SK-N-SH treated with all-trans-retinoic acid at 6 μM for 48 hours (cell line): ENCODE results near the gene NCL.

Experiments used
- ATAC-seq: fragments of 200-7000 bp; cut with Tn5 transposase; 3 replicates; pipeline ENCODE4 v1.9.1; 2020; ENCODE audit warnings: mild to moderate bottlenecking, moderate library complexity
- ARNTL ChIP-seq: fragments of 450-650 bp; formaldehyde crosslinking; IDR thresholded peaks from 2 replicates; pipeline ENCODE4 v1.5.0; 2020; ENCODE audit warnings: low read depth, mild to moderate bottlenecking, moderate library complexity, borderline replicate concordance
- BACH2 ChIP-seq: fragments of 250-450 bp; sonication (Bioruptor Pico); IDR thresholded peaks from 2 replicates; pipeline ENCODE4 v1.9.0; 2021; ENCODE audit warnings: mild to moderate bottlenecking, borderline replicate concordance
- CSDC2 ChIP-seq: fragments of 250-450 bp; sonication (Bioruptor Pico); IDR thresholded peaks from 2 replicates; pipeline ENCODE4 v1.5.0; 2020; ENCODE audit warnings: mild to moderate bottlenecking, moderate library complexity
- CSRNP3 ChIP-seq: fragments of 250-450 bp; sonication (Bioruptor Pico); IDR thresholded peaks from 2 replicates; pipeline ENCODE4 v1.5.1; 2021; ENCODE audit warnings: mild to moderate bottlenecking, moderate library complexity
- ESRRG ChIP-seq: fragments of 250-450 bp; sonication (Bioruptor Pico); IDR thresholded peaks from 2 replicates; pipeline ENCODE4 v1.6.1; 2021; ENCODE audit warnings: mild to moderate bottlenecking
- GLIS3 ChIP-seq: fragments of 250-450 bp; sonication (Bioruptor Pico); IDR thresholded peaks from 2 replicates; pipeline ENCODE4 v1.5.0; 2020; ENCODE audit warnings: mild to moderate bottlenecking, moderate library complexity
- ISL1 ChIP-seq: fragments of 250-450 bp; sonication (Bioruptor Pico); IDR thresholded peaks from 2 replicates; pipeline ENCODE4 v2.1.2; 2022; ENCODE audit warnings: mild to moderate bottlenecking, moderate library complexity
- OSR1 ChIP-seq: fragments of 250-450 bp; sonication (Bioruptor Pico); IDR thresholded peaks from 2 replicates; pipeline ENCODE4 v1.8.0; 2022; ENCODE audit warnings: moderate library complexity, mild to moderate bottlenecking, inconsistent platforms
- PPARA ChIP-seq: fragments of 250-450 bp; sonication (Bioruptor Pico); IDR thresholded peaks from 2 replicates; pipeline ENCODE4 v1.5.0; 2020; ENCODE audit warnings: mild to moderate bottlenecking, borderline replicate concordance
- RARB ChIP-seq: fragments of 250-450 bp; sonication (Bioruptor Pico); IDR thresholded peaks from 2 replicates; pipeline ENCODE4 v1.8.0; 2021; ENCODE audit warnings: mild to moderate bottlenecking, moderate library complexity
- SNAI2 ChIP-seq: fragments of 250-450 bp; sonication (Bioruptor Pico); IDR thresholded peaks from 2 replicates; pipeline ENCODE4 v1.5.0; 2020; ENCODE audit warnings: mild to moderate bottlenecking, moderate library complexity
- TCF4 ChIP-seq: fragments of 250-450 bp; sonication (Bioruptor Pico); IDR thresholded peaks from 2 replicates; pipeline ENCODE4 v1.8.0; 2021; ENCODE audit warnings: mild to moderate bottlenecking, moderate library complexity, borderline replicate concordance
- TOX ChIP-seq: fragments of 250-450 bp; sonication (Bioruptor Pico); IDR thresholded peaks from 2 replicates; pipeline ENCODE4 v1.8.0; 2021; ENCODE audit warnings: mild to moderate bottlenecking, moderate library complexity, borderline replicate concordance
- ZC3H10 ChIP-seq: fragments of 250-450 bp; sonication (Bioruptor Pico); IDR thresholded peaks from 2 replicates; pipeline ENCODE4 v1.5.1; 2021; ENCODE audit warnings: mild to moderate bottlenecking, moderate library complexity
- ZFP3 ChIP-seq: fragments of 250-450 bp; sonication (Bioruptor Pico); IDR thresholded peaks from 2 replicates; pipeline ENCODE4 v1.5.0; 2020; ENCODE audit warnings: mild to moderate bottlenecking, moderate library complexity
- ZFP30 ChIP-seq: fragments of 450-650 bp; formaldehyde crosslinking; IDR thresholded peaks from 2 replicates; pipeline ENCODE4 v1.5.0; 2022; ENCODE audit warnings: mild to moderate bottlenecking, moderate library complexity
- ZNF565 ChIP-seq: fragments of 450-650 bp; formaldehyde crosslinking; conservative IDR thresholded peaks from 2 replicates; pipeline ENCODE4 v1.5.0; 2020; ENCODE audit warnings: low read depth, mild to moderate bottlenecking, moderate library complexity
- ZNF70 ChIP-seq: fragments of 450-650 bp; formaldehyde crosslinking; IDR thresholded peaks from 2 replicates; pipeline ENCODE4 v1.5.0; 2020; ENCODE audit warnings: mild to moderate bottlenecking, moderate library complexity
- ZNF8 ChIP-seq: fragments of 450-650 bp; formaldehyde crosslinking; IDR thresholded peaks from 2 replicates; pipeline ENCODE4 v1.5.0; 2020; ENCODE audit warnings: mild to moderate bottlenecking, moderate library complexity
- TF ChIP-seq, protein P1 (sequence below): fragments of 250-450 bp; sonication (Bioruptor Pico); IDR thresholded peaks from 2 replicates; pipeline ENCODE4 v1.8.0; 2020; ENCODE audit warnings: mild to moderate bottlenecking, moderate library complexity, borderline replicate concordance
- TF ChIP-seq, protein P2 (sequence below): fragments of 250-450 bp; sonication (Bioruptor Pico); IDR thresholded peaks from 2 replicates; pipeline ENCODE4 v1.5.1; 2020; ENCODE audit warnings: low read depth, mild to moderate bottlenecking, moderate library complexity
- TF ChIP-seq, protein P3 (sequence below): fragments of 250-450 bp; sonication (Bioruptor Pico); IDR thresholded peaks from 2 replicates; pipeline ENCODE4 v1.5.0; 2020; ENCODE audit warnings: mild to moderate bottlenecking, moderate library complexity

NCL gene

GRCh38 chr2:231479455-231479854 lies 15.2 kb upstream of the NCL start:
- TF ChIP-seq CSRNP3 (CRISPR knock-in tag) (no peak), ISL1 (CRISPR knock-in tag) (no peak), TOX (CRISPR knock-in tag) (no peak), GLIS3 (CRISPR knock-in tag) (no peak), RARB (CRISPR knock-in tag) (no peak), ZFP30 (CRISPR knock-in tag) (no peak), ZNF70 (CRISPR knock-in tag) (no peak), ZNF8 (CRISPR knock-in tag) (no peak), CSDC2 (no peak), TCF4 (CRISPR knock-in tag) (no peak), PPARA (CRISPR knock-in tag) (no peak), ESRRG (CRISPR knock-in tag) (no peak), ZFP3 (CRISPR knock-in tag) (no peak), OSR1 (CRISPR knock-in tag) (no peak), SNAI2 (CRISPR knock-in tag) (no peak), ZNF565 (CRISPR knock-in tag) (no peak)
- TF ChIP-seq, protein P1, sequence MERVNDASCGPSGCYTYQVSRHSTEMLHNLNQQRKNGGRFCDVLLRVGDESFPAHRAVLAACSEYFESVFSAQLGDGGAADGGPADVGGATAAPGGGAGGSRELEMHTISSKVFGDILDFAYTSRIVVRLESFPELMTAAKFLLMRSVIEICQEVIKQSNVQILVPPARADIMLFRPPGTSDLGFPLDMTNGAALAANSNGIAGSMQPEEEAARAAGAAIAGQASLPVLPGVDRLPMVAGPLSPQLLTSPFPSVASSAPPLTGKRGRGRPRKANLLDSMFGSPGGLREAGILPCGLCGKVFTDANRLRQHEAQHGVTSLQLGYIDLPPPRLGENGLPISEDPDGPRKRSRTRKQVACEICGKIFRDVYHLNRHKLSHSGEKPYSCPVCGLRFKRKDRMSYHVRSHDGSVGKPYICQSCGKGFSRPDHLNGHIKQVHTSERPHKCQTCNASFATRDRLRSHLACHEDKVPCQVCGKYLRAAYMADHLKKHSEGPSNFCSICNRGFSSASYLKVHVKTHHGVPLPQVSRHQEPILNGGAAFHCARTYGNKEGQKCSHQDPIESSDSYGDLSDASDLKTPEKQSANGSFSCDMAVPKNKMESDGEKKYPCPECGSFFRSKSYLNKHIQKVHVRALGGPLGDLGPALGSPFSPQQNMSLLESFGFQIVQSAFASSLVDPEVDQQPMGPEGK (CRISPR knock-in tag), result no peak
- TF ChIP-seq, protein P2, sequence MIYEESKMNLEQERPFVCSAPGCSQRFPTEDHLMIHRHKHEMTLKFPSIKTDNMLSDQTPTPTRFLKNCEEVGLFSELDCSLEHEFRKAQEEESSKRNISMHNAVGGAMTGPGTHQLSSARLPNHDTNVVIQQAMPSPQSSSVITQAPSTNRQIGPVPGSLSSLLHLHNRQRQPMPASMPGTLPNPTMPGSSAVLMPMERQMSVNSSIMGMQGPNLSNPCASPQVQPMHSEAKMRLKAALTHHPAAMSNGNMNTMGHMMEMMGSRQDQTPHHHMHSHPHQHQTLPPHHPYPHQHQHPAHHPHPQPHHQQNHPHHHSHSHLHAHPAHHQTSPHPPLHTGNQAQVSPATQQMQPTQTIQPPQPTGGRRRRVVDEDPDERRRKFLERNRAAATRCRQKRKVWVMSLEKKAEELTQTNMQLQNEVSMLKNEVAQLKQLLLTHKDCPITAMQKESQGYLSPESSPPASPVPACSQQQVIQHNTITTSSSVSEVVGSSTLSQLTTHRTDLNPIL (CRISPR knock-in tag), result no peak
- ATAC-seq, result no peak

GRCh38 chr2:231476920-231477319 lies 12.6 kb upstream of the NCL start:
- ATAC-seq, result no peak
- TF ChIP-seq ZNF8 (CRISPR knock-in tag) (no peak), ZFP3 (CRISPR knock-in tag) (no peak), TCF4 (CRISPR knock-in tag) (no peak), ARNTL (no peak), BACH2 (CRISPR knock-in tag) (no peak), CSDC2 (no peak), ESRRG (CRISPR knock-in tag) (no peak), RARB (CRISPR knock-in tag) (no peak), OSR1 (CRISPR knock-in tag) (no peak), SNAI2 (CRISPR knock-in tag) (no peak), GLIS3 (CRISPR knock-in tag) (no peak), ZFP30 (CRISPR knock-in tag) (no peak), ZNF70 (CRISPR knock-in tag) (no peak), TOX (CRISPR knock-in tag) (no peak), ISL1 (CRISPR knock-in tag) (no peak), ZC3H10 (CRISPR knock-in tag) (no peak), ZNF565 (CRISPR knock-in tag) (no peak)
- TF ChIP-seq, protein P3, sequence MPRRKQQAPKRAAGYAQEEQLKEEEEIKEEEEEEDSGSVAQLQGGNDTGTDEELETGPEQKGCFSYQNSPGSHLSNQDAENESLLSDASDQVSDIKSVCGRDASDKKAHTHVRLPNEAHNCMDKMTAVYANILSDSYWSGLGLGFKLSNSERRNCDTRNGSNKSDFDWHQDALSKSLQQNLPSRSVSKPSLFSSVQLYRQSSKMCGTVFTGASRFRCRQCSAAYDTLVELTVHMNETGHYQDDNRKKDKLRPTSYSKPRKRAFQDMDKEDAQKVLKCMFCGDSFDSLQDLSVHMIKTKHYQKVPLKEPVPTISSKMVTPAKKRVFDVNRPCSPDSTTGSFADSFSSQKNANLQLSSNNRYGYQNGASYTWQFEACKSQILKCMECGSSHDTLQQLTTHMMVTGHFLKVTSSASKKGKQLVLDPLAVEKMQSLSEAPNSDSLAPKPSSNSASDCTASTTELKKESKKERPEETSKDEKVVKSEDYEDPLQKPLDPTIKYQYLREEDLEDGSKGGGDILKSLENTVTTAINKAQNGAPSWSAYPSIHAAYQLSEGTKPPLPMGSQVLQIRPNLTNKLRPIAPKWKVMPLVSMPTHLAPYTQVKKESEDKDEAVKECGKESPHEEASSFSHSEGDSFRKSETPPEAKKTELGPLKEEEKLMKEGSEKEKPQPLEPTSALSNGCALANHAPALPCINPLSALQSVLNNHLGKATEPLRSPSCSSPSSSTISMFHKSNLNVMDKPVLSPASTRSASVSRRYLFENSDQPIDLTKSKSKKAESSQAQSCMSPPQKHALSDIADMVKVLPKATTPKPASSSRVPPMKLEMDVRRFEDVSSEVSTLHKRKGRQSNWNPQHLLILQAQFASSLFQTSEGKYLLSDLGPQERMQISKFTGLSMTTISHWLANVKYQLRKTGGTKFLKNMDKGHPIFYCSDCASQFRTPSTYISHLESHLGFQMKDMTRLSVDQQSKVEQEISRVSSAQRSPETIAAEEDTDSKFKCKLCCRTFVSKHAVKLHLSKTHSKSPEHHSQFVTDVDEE (CRISPR knock-in tag), result no peak
- TF ChIP-seq, protein P1 (CRISPR knock-in tag), result no peak
